ENCODE measurements around the gene ATAD2B.
"Not testable (repeated sequence)": the region's sequence is repeated elsewhere in the genome, so short reads cannot be mapped to it uniquely, and the experiment has no call there.

The ATAD2B gene

GRCh38 chr2:23926750-23927571, at the start of gene ATAD2B:
Gene ATAD2B, minus strand, starts transcription at chr2:23927123. Its CDS starts 353 bp downstream, at chr2:23926770.
- DNase-seq = peak; percentile 96

DNA sequence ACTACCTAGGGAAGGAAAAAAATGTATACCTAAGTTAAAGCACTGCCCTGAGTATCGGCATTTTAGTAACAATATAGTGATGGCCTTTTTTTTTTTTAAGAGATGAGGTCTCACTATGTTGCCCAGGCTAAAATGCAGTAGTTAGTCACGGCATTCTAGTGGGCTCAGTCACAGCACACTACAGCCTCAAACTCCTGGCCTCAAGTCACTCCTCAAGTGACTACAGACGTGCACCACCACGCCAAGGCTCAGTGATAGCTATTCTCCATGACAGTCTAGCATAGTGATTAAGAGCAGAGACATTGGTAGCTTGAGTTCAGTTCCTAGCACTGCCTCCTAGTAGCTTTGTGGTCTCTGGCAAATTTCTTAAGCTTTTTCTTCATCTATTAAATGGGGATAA, 40.9 kb upstream of the ATAD2B start:
- DNase-seq = no peak

DNA sequence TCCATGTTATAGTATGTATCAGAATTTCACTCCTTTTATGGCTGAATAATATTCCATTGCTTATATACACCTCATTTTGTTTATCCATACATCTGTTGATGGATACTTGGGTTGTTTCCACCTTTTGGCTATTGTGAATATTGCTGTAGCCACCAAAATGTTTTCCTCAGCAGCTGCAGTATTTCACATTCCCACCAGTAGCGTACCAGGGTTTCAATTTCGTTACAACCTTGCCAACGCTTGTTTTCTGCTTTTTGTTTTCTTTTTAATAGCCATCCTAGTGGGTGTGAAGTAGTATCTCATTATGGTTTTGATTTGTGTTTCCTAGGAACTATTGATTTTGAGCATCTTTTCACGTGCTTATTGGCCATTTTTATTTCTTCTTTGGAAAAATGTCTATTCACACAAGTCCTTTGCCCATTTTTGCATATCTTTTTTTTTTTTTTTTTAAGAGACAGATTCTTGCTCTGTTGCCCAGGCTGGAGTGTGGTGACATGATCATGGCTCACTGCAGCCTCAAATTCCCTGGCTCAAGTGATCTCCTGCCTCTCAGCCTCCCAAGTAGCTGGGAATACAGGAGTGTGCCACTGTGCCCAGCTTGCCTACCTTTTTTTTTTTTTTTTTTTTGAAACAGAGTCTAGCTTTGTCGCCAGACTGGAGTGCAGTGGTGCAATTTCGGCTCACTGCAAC, 27.5 kb upstream of the ATAD2B start:
- DNase-seq = no peak

- DNase-seq = no peak
Measured at GRCh38 chr2:23953625-23954024, 26.7 kb upstream of the ATAD2B start.

GRCh38 chr2:23952558-23952957, 25.6 kb upstream of the ATAD2B start:
- not testable (repeated sequence) for DNase-seq

DNA sequence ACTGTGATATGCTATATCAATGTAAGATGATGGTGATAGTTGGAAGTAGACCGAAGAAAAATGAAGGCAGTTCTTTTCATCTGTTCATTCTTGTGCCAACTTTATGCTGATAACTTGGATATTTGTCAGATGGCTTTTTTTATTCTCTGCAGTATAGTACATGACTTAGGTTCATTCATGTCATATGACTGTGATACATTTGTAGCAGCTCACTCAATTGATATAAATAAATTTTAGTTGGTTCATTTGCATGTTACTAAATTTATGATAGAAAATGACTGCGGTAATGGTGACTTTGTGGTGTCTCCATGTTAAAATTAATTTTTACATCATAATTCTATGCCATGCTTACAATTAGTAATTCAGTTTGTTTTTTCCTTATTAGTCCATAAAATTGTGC, 20.4 kb upstream of the ATAD2B start:
- no peak for DNase-seq

GRCh38 chr2:23944976-23945375, 18.1 kb upstream of the ATAD2B start:
- no peak for DNase-seq

DNA sequence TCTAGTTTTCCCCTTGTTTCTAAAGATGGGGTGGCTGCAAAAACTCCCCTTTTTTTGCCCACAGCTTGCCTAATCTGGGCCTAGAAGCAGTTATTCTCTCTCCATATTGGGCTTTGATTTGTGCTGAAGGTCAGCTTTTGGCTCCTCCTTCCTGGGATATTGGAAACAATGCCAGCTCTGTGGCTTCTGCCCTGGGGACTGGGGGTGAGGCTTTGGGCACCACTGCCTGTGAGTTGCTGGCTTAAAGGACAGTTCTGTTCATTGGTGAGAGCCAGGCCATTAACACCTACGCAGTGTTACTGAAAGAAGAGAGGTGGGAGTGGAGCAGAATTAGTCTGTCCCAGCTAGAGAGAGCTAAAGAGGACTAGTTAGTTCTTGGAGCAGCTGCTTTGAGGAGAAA, 17.6 kb upstream of the ATAD2B start:
- DNase-seq = no peak

- DNase-seq = no peak
Measured at GRCh38 chr2:23943666-23944065, 16.7 kb upstream of the ATAD2B start.

GRCh38 chr2:23941644-23942043, 14.7 kb upstream of the ATAD2B start:
- no peak for DNase-seq

DNA sequence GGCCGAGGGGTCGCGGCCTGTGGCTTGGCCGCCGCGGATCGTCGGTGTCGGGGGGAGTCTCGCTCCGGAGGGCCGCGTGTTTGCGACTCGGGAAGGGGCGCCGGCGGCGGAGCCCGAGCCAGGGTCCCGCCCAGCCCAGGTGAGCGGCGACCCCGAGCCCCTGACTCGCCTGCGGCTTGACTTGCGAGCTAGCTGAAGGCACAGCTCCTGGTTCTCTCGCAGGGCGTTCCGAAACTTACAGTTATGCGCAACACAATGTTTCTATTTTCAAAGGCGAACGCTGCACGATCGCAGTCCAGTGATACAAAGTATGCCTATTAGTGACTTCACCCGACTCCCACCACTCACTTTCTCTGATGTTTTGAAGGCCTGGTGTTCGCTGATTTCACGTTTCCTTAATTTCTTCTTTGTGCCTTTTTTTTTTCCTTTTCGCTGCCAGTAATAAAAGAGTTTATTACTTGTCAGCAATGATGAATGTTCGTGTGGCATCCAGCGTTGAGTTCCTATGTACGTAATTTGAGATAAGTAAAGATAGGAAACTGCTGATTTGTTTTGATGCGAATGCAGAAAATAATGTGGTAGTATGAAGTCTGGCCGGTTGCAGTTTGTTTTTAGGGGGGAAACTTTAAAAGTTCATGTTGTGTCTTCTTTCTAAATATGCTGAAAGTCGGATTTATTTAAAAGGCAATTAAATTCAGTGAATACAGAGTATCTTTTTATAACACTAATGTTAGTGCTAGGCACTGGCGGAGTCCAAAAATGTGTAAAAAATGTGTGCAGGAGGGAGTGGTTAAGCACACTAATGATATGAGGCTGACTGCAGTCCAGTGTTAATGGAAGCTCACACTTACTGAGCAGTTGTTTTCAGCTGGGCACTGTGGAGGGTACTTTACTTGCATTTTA, 14.0 kb upstream of the ATAD2B start:
- DNase-seq = peak; percentile 39

GRCh38 chr2:23939987-23940717, 13.2 kb upstream of the ATAD2B start, which contains the start of gene UBXN2A:
Gene UBXN2A, plus strand, starts transcription at chr2:23940463. Its CDS starts 17,852 bp downstream, at chr2:23958315.
- peak; percentile 79 for DNase-seq

- no peak for DNase-seq
Measured at GRCh38 chr2:23934259-23934658, 7.3 kb upstream of the ATAD2B start.

GRCh38 chr2:23926290-23926749, 603 bp downstream of the ATAD2B start:
- no peak for DNase-seq

DNA sequence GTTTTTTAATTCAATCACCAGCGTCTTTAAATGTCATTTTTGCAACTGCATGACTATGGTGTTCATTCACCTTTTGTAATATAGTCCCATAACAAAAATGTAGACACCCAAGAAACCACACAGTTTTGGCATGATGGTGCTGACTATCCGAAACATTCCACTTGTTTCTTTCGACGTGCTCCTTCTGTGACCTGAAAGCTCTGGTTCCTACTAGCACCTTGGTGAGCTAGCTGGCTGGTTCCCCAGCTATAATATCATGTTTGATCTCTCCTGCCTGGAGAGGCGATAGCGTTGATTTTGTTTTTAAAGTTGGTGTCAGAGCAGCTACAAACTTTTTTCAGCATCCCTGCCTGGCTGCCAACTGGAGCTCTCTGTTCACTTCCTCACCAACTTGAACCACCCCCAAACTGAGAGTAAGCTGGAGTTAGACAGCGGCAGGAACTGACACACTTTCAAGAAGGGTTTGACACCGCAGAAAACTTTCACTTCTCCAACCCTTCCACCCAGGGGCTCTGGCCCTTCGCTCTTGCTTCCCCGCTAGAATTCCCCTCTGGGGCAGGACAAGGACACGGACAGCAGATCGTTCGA, 1.1 kb downstream of the ATAD2B start:
- peak; percentile 78 for DNase-seq

DNA sequence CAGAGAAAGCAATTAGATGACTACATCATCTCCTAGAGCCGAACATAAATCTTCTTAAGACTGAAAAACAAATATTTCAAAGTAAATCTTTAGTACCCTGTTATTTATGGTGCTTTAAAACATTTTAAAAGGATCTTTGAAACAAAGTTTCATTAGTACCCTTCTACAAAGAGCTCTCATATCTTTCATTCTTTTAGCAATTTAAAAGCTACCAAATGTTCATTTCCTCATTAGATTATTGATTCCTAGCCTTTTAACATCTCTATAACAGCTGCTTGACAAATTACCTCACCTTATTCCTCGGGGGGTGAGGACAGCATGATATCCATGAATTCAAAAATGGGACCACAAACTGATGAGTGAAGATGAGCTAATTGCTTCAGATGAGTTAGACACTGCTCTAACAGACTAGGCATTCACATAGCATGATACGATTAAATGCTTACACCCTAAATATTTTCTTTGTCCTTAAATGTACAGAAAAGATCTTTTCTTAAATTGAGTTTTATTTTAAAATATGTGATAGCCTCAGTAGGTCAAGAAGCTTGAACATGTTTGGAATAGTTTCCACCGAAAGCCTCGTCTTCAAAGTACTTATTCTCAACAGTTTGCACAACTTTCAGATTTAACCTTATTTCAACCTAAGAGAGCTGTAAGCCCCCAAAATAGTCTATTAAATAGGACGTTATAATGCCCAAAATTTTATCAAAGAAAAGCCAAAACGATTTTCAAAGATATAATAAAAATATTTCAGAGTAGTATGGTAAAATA, 2.1 kb downstream of the ATAD2B start:
- DNase-seq = no peak

GRCh38 chr2:23918837-23919489, 8.0 kb downstream of the ATAD2B start:
- DNase-seq = no peak

DNA sequence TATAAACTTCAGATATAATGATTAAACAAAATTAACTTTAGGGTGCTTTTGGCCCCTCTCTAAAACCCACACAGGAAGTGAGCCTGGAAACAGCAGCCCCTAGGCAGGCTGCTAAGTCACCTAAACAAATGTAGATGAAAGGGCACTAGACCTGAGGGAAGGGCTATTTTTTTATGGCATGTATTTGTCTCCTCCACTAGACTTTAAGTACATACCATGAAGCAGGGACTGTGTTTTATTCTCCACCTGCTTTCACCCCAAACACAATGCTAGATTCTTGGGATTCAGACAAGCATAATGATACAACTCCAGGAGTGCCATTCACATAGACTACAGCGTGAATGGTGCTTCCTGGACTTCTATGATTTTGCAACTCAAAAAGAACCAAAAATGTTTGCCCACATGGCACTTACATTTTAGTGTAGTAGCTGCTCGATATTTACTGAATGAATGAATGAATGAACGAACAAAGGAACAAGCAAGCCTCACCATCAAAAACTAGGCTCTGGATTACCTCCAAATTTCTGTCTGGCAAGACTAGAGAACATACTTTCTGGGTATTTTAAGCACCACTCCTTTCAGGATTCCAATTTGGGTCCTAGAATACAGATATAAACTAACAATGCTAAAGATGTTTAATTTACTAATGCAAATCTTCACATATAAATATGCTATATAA, 10.1 kb downstream of the ATAD2B start:
- DNase-seq = peak; percentile 22

- DNase-seq = no peak
Measured at GRCh38 chr2:23915327-23915726, 11.6 kb downstream of the ATAD2B start.

- DNase-seq = no peak
Measured at GRCh38 chr2:23912054-23912453, 14.9 kb downstream of the ATAD2B start.

Data from CD4-positive, alpha-beta T cell treated with Interleukin-10 for 1 hour (primary cell).